ENCODE data around the gene HOXC6. TPM values are rescaled to one million over a fixed set of nuclear protein-coding genes. Genes with fewer than 3 reads are reported as not detected.

HOXC6 gene
- polyA plus RNA-seq, 3 donors: not detected

DNA sequence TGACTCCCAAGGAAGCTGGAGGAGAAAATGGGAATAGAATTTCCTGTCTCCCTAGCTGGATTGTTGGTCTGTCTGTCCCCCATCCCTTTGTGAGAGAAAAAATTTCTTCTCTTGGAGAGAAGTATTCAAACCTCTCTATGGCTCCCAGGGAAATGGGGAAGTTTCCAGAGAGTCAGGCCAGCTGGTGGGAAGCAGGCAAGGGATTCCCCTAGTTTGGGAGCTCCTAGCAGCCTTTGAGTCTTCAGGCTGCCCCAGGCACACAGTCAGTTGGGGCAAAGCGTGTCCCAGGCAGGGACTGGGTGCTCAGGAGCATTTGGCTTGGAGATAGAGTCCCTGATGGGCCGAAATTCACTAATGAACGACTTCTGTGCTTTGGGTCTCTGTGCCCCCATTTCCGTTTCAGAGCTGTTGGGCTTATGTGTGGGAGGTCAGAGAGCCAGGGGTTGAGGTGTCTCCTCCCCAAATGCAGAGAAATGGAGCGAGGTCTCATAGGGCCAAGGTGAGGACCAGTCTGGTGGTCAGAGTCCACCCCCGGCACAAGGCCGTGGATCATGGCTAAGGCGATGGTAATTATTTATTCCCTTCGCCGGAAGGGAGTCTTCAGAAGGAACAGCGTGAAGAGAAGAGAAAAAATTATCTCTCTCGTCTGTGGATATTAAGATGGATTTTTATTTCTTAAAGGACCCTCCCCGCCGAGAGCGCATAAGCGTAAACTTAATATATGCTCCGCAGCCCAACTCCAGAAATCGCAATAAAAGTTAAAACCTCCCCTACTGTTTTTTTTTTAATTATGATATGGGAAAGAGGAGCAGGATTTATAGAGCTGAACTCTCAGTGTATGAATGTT is 34.9 kb upstream of the HOXC6 start:
- H3K9me3 Mint-ChIP-seq: peaks cover 2 to 62% (median 34%) of the 10 kb centered on the region in 7 donors
- Histone ChIP-seq H3K27ac (ENCODE audit: low read depth in 1 of 2, low read length in 2 of 2) (no peak overlapping the region), H3K36me3 (replicated peaks in 1 of 2; ENCODE audit: control insufficient read depth in 1 of 2, insufficient read depth in 2 of 2, low read length in 2 of 2) (no peaks in the 10 kb centered on the region), H2AFZ (ENCODE audit: insufficient read depth, low read depth, low read length, poor library complexity, severe bottlenecking) (no peak overlapping the region), H4K20me1 (ENCODE audit: insufficient read depth, low read length) (no peaks in the 10 kb centered on the region), H3K4me3 (replicated peaks in 1 of 3; ENCODE audit: low read depth in 2 of 3, low read length in 3 of 3) (no peak overlapping the region), H3K79me2 (ENCODE audit: insufficient read depth, low read length) (no peaks in the 10 kb centered on the region), H3K4me1 (ENCODE audit: control insufficient read depth in 1 of 2, insufficient read depth in 2 of 2, low read length in 2 of 2) (peaks cover 12 to 20% of the 10 kb centered on the region in 2 donors), H3K9ac (ENCODE audit: insufficient read depth, low read length, poor library complexity, severe bottlenecking) (no peak overlapping the region), H3K4me2 (replicated peaks; ENCODE audit: extremely low read depth, low read length, poor library complexity, severe bottlenecking) (no peak overlapping the region), H3K27me3 (ENCODE audit: control insufficient read depth in 2 of 2, insufficient read depth in 2 of 2, low read length in 2 of 2) (peaks cover 93 to 100% of the 10 kb centered on the region in 2 donors), H3K9me3 (replicated peaks in 1 of 2; ENCODE audit: control insufficient read depth in 1 of 2, insufficient read depth in 1 of 2, low read length in 2 of 2) (peaks cover 3 to 63% of the 10 kb centered on the region in 2 donors)
- TF ChIP-seq, protein P1, sequence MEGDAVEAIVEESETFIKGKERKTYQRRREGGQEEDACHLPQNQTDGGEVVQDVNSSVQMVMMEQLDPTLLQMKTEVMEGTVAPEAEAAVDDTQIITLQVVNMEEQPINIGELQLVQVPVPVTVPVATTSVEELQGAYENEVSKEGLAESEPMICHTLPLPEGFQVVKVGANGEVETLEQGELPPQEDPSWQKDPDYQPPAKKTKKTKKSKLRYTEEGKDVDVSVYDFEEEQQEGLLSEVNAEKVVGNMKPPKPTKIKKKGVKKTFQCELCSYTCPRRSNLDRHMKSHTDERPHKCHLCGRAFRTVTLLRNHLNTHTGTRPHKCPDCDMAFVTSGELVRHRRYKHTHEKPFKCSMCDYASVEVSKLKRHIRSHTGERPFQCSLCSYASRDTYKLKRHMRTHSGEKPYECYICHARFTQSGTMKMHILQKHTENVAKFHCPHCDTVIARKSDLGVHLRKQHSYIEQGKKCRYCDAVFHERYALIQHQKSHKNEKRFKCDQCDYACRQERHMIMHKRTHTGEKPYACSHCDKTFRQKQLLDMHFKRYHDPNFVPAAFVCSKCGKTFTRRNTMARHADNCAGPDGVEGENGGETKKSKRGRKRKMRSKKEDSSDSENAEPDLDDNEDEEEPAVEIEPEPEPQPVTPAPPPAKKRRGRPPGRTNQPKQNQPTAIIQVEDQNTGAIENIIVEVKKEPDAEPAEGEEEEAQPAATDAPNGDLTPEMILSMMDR (IDR thresholded peaks at IDR 0.05): no peak
- intact Hi-C loops (cut with micrococcal nuclease): no loop called here
- WGBS (ENCODE audit: insufficient coverage): 30% methylated on average over 6 of the region's 18 CpGs
- H3K27ac Mint-ChIP-seq: no peak overlapping the region
- H3K4me3 Mint-ChIP-seq: peak overlapping the region in 1 of 2 donors; percentile 85
- H3K36me3 Mint-ChIP-seq: peaks cover 3 to 28% of the 10 kb centered on the region in 2 donors
- DNase-seq: no peak
- peaks cover 37% of the 10 kb centered on the region for H3K4me1 Mint-ChIP-seq
- H3K27me3 Mint-ChIP-seq (ENCODE audit: low read depth in 3 of 3): peaks cover 99 to 100% (median 100%) of the 10 kb centered on the region in 3 donors

DNA sequence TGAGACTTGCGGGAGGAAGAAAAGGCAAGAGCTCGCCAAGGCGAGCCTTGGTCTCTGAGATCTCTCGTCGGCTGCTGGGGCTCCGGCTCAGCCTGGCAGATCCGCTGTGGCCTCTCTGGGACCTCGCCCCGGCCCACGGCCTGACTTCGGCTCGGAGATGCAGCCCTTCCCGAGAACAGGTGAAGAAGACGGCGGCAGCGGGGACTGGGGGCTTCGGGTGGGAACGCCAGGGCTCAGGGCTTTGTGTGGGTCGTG is 34.3 kb upstream of the HOXC6 start:
- DNase-seq: no peak
- peaks cover 99 to 100% (median 100%) of the 10 kb centered on the region in 3 donors for H3K27me3 Mint-ChIP-seq (ENCODE audit: low read depth in 3 of 3)
- no peaks in the 10 kb centered on the region for H3K36me3 ChIP-seq (replicated peaks in 1 of 2; ENCODE audit: control insufficient read depth in 1 of 2, insufficient read depth in 2 of 2, low read length in 2 of 2)
- intact Hi-C loops (cut with micrococcal nuclease): no loop called here
- H3K79me2 ChIP-seq (ENCODE audit: insufficient read depth, low read length): no peaks in the 10 kb centered on the region
- no peak overlapping the region for H3K9ac ChIP-seq (ENCODE audit: insufficient read depth, low read length, poor library complexity, severe bottlenecking)
- H3K9me3 ChIP-seq (replicated peaks in 1 of 2; ENCODE audit: control insufficient read depth in 1 of 2, insufficient read depth in 1 of 2, low read length in 2 of 2): peaks cover 3 to 63% of the 10 kb centered on the region in 2 donors
- peaks cover 3 to 30% of the 10 kb centered on the region in 2 donors for H3K36me3 Mint-ChIP-seq
- H3K4me1 Mint-ChIP-seq: peaks cover 36% of the 10 kb centered on the region
- H3K4me2 ChIP-seq (replicated peaks; ENCODE audit: extremely low read depth, low read length, poor library complexity, severe bottlenecking): no peak overlapping the region
- TF ChIP-seq, protein P1 (IDR thresholded peaks at IDR 0.05): no peak
- no peak overlapping the region for H3K27ac Mint-ChIP-seq
- no peak overlapping the region for H3K27ac ChIP-seq (ENCODE audit: low read depth in 1 of 2, low read length in 2 of 2)
- H3K4me3 ChIP-seq (replicated peaks in 1 of 3; ENCODE audit: low read depth in 2 of 3, low read length in 3 of 3): no peak overlapping the region
- H3K4me1 ChIP-seq (ENCODE audit: control insufficient read depth in 1 of 2, insufficient read depth in 2 of 2, low read length in 2 of 2): peaks cover 12 to 20% of the 10 kb centered on the region in 2 donors
- H3K4me3 Mint-ChIP-seq: peak overlapping the region; percentile 27 to 85
- H3K9me3 Mint-ChIP-seq: peaks cover 2 to 65% (median 34%) of the 10 kb centered on the region in 7 donors
- no peak overlapping the region for H2AFZ ChIP-seq (ENCODE audit: insufficient read depth, low read depth, low read length, poor library complexity, severe bottlenecking)
- 9% methylated on average over 19 of the region's 19 CpGs for WGBS (ENCODE audit: insufficient coverage)
- H3K27me3 ChIP-seq (ENCODE audit: control insufficient read depth in 2 of 2, insufficient read depth in 2 of 2, low read length in 2 of 2): peaks cover 93 to 100% of the 10 kb centered on the region in 2 donors
- H4K20me1 ChIP-seq (ENCODE audit: insufficient read depth, low read length): no peaks in the 10 kb centered on the region

Measured in CD14-positive monocyte (primary cell).